Measurements from ENCODE around the gene RORB.

Gene RORB

GRCh38 chr9:74691058-74691457, 193.9 kb downstream of the RORB start:
- ChIA-PET CTCF (no interaction called here), POLR2A (no interaction called here)
- DNase-seq (ENCODE audit: extremely low spot score) = no peak
- TF ChIP-seq CTCF (IDR thresholded peaks at IDR 0.05; ENCODE audit: control extremely low read depth, extremely low read depth, low read depth, missing control alignments) = no peak

DNA sequence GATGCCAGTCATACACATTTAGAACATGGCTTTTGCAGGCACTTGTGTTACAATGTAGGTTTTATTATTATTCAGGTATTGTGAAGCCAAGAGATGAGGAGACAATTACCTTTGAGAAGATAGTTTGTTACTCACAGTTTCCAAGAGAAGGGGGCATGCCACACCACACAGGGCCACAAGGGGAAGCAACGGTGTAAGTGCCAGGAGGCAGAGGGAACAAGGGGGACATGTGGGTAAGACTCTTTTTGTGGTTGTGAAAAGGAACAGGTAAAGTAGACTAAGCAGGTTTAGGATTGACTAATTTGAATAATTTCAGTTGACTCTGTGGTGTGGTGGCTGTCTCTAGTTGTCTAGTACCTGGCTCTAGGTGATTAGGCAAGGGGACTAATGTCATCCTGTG, 199.4 kb downstream of the RORB start:
- ChIA-PET POLR2A (no interaction called here), CTCF (no interaction called here)
- no peak for DNase-seq (ENCODE audit: extremely low spot score)
- TF ChIP-seq CTCF (IDR thresholded peaks at IDR 0.05; ENCODE audit: control extremely low read depth, extremely low read depth, low read depth, missing control alignments) = no peak

DNA sequence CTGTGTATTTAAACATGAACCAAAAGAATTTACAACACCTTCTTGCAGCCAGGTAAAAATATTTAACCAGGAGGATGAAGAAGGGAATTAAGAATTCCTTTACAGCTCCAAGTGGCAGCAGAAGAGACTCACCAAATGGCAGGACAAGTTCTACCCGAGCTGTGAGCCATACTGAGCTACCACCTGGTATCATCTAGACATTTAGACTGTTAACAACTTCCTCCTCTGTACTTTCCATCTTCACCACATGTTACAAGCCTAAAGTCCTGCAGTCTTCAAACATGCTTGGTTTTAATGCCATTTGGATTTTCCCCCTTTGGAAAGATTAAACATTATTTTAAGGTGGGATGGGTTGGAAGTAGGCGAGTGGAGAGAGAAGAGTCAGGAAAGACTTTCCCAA, 200.4 kb downstream of the RORB start:
- ChIA-PET POLR2A (no interaction called here), CTCF (no interaction called here)
- TF ChIP-seq CTCF (IDR thresholded peaks at IDR 0.05; ENCODE audit: control extremely low read depth, extremely low read depth, low read depth, missing control alignments) = no peak
- no peak for DNase-seq (ENCODE audit: extremely low spot score)

GRCh38 chr9:74711341-74711740, 214.2 kb downstream of the RORB start:
- TF ChIP-seq CTCF (IDR thresholded peaks at IDR 0.05; ENCODE audit: control extremely low read depth, extremely low read depth, low read depth, missing control alignments) = no peak
- ChIA-PET CTCF (no interaction called here), POLR2A (no interaction called here)
- no peak for DNase-seq (ENCODE audit: extremely low spot score)

DNA sequence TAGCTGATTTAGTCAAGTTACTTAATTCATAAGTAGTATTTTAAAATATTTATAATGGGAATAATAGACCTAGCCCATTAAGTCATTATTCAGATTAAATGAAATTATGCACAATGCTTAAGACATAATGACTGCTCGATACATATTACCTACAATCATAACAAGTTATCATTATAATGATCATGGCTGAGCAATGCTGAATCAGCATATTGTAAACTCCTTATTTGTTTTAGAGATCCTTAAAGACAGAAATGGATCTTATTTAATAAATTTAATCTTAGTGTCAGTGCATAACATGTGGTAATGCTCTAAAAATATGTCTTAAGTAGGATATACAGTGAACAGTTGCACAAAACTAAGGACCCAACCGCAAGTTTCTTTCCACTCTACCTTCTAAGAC, 221.6 kb downstream of the RORB start:
- POLR2A ChIA-PET = no interaction called here
- TF ChIP-seq CTCF (IDR thresholded peaks at IDR 0.05; ENCODE audit: control extremely low read depth, extremely low read depth, low read depth, missing control alignments) = no peak
- no peak for DNase-seq (ENCODE audit: extremely low spot score)
- CTCF ChIA-PET = no interaction called here

DNA sequence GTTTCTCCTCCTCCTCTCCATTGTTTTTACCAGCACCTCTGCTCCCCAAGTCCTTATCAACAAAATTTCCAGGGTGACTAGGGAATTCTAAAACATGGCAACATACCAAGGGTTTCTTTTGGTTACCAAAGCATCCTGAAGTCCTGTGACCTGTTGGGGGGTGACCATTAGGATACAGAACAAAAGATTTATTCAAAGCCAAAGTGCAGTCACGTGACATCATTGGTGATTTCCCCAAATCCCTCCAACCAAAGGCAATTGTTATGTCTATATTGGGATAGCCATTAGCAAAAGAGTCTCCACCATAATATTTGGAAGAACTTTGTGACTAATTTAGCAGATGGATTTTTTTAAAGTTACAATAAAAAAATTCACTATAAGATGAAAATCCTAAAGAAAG, 222.2 kb downstream of the RORB start:
- ChIA-PET CTCF (no interaction called here), POLR2A (no interaction called here)
- TF ChIP-seq CTCF (IDR thresholded peaks at IDR 0.05; ENCODE audit: control extremely low read depth, extremely low read depth, low read depth, missing control alignments) = no peak
- DNase-seq (ENCODE audit: extremely low spot score) = no peak
